Sciatic nerve (tissue), 2 donors: ENCODE measurements around the gene MAB21L1. TPM values are rescaled to one million over a fixed set of nuclear protein-coding genes. Genes with fewer than 3 reads are reported as not detected.
A peak's percentile ranks its signal among the peaks of the same experiment; 100 is the strongest.

Experiments
- ATAC-seq: fragments of 200-7000 bp; cut with Tn5 transposase; one replicate; pipeline ENCODE4 v1.9.1; 2020; ENCODE audit warnings: mild to moderate bottlenecking, moderate library complexity
- DNase-seq: peaks from one replicate; pipeline ENCODE4 v3.0.0-alpha.2; 2020; ENCODE audit warnings: low spot score
- intact Hi-C: fragments of 100-400 bp; cut with DNase I; formaldehyde crosslinking; loops from one replicate; pipeline ENCODE4 v1.14.2; 2022
- total RNA-seq: library from RNA; stranded (reverse); fragmentation: NEBNext Ultra II Directional; extraction: Animal tissue kit (Norgen Biotek cat#: 25700); gene quantifications from one replicate; pipeline ENCODE4 v1.2.1, GENCODE V29; 2021
- donor health status: DM: no; HTN: no; CAD: no.
- donor health status: DM: no; HTN: no; CAD: no.

The MAB21L1 gene
- total RNA-seq, 1 donor from 2014 or later = 1.5 TPM

DNA sequence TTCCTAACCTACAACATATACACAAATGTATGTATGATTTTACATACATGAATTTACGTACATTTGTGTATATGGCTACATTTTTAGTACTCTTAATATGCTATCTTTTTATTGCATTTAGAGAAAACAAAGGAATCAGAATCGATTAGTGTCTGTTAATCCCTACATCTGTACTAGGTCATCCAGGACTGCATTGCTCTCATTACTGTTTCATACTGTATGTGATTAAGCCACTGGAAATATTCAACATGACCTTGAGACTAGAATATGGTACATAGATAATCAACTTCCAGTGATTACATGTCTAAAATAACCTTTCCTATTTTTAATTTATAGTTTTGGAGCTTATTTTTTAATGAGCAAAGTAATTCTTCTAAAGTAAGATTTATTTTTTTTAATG, 5.3 kb upstream of the MAB21L1 start:
- DNase-seq (no peak), ATAC-seq (no peak)
- intact Hi-C loops = no loop called here

DNA sequence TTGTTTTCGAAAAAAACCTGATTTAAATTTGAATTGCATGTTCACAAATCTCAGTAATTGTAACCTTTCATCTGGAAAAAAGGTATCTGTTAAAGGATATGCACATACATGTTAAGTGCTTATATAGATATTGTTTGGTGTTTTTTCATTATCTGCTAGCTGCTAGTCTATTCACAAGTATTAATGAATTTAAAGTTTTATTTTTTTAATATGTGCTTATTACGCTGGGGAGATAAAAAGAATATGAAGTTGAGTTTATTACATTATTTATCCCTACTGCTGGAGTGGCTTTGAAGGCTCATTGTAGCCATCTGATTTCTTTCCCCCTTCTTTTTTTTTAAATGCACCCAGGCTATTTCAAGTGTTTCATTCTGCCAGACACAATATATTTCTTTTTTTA, 3.9 kb upstream of the MAB21L1 start:
- DNase-seq = no peak
- intact Hi-C loops = no loop called here
- ATAC-seq = no peak

DNA sequence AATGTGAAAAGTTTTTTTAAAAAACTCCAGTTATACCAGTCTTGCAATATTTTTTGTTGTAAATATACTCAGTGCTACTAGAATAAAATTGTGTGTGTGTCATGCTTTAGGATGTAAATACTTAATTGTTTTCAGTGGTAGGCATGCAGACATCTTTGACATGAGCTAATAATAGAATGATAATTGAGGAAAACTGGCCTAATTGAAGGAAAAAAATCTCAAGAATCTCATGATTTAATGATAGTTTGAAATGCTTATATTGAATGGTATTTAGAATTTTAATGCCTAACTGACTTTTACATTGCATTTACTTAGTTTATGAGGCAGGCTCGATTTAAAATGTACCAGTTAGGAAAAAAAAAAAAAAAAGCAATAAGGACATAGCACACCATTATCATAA, 3.2 kb upstream of the MAB21L1 start:
- DNase-seq (no peak), ATAC-seq (no peak)
- intact Hi-C loops = no loop called here

DNA sequence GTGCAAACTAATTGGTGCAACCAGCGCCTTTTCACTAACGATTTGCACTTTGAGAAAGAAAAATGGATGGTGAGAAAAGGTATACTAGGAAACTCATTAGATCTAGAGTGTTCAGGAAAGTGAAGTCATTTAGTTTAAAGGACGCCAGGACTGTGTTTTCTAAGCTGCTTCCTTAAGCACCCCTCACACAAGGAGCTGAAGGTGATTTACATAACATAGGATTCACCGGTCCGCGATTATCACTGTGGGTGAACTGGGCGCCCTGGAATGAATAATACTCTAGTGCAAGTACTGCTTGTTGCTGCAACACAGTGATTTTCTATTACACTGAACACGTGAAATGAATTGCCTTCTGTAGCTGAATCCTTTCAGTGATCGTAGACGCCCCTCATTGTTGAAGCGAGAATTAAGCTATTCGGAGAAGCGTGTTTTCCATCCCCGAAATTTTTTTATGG, 2.6 kb upstream of the MAB21L1 start:
- intact Hi-C loops = no loop called here
- DNase-seq (no peak), ATAC-seq (no peak)

DNA sequence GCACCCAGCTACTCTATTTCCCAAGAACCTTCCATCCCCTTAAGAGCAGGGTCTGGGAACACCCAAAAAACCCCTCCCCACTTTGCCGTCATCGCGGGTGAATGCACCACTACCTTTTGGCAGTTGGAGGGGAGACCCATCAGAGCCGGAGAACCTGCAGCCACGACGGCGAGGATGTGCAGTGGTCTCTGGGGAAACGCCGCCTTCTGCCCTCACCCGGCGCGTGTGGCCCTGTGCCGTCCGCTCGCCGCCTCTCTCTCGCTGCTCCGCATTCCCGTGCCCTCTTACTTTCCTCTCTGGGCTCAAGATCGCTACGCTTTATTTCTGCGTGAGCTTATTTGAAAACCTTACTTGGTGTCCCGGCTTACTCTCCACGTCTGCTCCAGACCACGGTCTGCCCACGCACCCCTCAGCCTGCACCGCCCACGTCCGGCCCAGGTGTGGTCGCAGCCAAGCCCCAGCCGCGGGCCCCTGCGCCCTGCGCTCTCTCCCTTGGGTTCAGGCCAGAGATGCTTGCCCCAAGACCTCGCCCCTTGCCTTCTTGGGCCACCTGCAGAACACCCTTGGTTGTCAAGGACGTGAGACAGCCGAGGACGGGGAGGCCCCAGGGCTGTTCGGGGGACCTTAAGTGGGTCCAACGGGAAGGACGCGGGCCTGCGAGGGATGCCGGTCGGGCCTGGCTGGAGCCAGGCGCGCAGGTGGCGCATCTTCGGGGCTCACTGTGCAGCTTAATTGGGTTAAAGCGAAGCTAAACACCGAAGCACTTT, 2.0 kb upstream of the MAB21L1 start:
- intact Hi-C loops = no loop called here
- DNase-seq (no peak), ATAC-seq (no peak)

DNA sequence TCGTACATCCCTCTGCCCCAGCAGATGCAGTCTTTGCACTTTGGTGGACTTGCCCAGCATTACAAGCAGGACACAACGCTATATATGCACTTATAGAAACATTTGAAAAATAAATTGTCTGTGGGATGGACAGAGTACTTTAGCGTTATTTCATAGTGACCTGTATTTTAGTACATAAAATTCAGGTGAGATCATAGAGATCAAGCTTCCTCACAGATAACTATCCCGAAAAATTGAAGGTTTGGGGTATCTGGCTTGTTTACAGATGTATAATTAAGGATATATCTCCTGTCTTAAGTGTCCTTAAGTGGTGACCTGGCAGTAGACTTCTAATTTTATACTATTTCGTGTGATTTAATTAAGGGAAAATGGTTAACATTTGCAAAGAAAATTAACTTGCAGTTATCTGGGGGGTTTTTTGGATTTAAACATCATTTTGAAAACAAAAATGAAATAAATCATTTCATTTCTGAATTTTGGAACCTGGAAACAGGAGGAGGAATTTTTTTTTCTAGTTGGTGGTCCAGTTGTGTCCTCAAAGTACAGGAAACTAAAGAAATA, 977 bp upstream of the MAB21L1 start:
- intact Hi-C loops = no loop called here
- ATAC-seq (no peak), DNase-seq (no peak)

DNA sequence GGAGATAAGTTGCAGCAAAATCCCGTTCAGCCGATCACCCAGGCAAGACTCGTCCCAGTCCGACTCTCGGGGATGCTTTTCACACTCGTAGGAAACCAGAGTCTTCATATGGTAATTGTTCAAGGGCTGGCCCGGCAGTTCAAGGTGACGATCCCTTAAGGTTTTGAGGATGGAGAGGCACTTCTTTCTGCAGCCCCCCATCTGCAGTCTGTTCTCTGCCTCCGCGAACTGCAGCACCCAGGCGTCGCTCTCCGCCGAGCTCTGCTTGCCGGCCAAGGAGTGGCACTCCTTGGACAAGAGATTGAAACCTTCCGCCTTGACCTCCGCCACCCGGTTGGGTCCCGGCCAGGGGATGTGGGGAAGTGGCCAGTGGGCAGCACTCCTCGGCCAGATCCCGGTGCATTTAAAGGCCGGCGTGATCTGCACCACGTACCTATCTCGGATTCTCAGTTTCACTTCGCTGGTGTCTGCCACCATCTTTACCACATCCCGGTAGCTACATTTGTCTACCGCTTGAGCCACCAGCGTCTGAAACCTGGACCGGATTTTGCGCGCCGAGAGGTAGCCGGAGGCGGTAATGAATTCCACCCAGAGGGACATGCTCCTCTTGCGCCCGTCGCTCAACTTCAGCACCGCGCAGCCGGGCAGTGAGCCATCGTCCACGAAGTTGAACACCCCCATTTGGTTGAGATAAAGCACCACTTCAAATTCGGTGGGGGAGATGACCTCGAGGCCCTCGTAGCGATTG, 1.1 kb downstream of the MAB21L1 start:
- intact Hi-C loops = no loop called here
- ATAC-seq (peak; percentile 70), DNase-seq (peak; percentile 74)

DNA sequence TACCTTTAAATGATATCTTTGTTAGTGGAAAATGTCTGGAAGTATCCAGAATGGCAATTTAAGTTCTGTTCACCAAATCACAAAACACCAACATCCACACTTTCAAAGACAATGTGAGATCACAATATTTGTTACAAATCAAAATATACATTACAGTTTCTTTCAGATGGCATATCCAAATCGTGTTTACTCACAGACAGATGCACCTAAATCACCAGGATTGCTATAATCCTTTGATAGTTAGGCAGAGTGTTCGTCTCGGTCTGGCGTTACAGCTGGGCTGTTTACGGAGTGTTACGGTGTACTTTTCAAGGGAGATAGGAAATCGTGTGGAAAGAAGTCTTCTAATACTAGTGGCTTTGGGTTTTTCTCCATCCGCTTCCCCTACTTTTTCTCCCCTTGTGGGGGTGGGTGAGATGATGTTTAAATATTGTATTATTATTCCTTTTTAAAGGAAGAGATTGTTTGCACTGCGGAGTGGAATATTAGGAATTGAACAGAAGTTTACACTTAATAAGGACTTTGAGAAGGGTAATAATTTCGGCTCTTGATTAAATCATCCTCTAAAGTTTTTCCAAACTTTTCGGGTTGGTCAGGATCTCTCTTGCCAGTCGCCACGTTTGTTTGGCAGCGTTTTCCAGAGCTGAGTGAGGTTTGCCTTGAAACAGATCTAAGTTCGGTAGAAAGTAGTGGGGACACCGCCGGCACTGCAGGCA, 1.8 kb downstream of the MAB21L1 start:
- intact Hi-C loops = no loop called here
- DNase-seq = no peak
- peak; percentile 44 for ATAC-seq

DNA sequence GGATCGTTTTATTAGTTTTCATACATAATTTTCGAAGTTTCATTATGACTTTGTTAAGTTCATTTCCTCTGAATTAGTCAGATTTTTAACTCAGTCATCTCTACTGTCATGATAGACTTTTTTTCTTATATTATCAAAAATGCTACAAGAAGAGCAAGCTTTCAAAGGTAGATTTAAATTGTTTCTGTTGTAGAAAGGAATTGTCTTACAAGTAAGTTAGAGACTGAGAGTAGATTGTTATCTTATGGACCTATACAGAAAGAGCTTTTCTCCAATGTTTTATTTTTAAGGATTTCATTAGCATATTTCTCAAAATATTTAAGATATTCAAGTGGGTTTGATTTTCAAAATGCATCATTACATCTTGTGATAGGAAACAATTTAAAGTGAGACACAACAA, 2.7 kb downstream of the MAB21L1 start:
- ATAC-seq (no peak), DNase-seq (no peak)
- intact Hi-C loops = no loop called here

DNA sequence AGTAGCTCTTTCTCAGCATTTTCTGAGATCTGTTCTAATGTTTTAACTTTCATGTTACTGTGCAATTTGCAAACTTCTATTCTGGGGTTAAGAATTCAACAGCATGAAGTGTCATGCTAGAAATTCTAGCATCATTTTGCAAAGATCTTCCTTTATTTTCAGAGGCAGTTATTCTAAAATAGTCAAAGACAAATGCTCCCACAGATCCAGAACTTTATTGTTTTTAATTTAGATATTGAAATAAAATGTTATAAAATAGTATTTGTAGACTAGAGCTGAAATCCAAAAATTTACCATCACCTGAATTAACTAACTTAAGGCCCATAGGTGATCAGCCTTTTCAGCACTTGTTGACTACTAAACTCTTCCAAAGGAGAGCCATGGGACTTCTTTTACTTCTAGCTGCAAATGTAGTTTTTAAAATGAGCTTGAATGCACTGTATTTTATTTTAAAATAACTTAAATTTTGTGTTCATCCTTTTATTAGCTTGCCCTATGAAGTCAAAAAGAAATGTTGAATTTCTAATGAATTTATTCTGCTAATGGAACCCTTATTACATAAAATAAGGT, 3.2 kb downstream of the MAB21L1 start:
- intact Hi-C loops = no loop called here
- DNase-seq (no peak), ATAC-seq (no peak)

DNA sequence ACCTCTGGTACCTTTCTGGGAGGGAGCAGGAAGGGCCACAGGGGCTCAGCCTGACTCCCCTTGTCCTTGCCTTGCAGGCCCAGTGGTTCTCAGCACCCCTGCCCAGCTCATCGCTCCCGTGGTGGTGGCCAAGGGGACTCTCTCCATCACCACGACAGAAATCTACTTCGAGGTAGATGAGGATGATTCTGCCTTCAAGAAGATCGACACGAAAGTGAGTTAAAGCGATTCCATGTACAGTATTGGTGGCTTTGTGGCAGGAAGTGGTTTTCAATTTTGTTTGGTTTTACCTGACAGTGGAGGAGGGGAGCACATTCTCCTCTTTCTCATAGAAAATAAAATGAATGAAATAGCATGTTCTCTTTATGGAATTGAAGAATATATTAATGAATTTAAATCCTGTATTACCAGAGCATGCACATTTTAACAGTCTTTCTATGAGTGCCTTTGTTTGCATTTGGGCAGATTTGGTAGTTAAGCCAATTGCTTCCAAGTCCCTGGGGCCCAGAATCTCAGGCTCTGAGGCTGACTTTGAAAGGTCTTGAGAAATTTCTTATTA, 4.1 kb downstream of the MAB21L1 start:
- DNase-seq = no peak
- intact Hi-C loops = no loop called here
- ATAC-seq = no peak

DNA sequence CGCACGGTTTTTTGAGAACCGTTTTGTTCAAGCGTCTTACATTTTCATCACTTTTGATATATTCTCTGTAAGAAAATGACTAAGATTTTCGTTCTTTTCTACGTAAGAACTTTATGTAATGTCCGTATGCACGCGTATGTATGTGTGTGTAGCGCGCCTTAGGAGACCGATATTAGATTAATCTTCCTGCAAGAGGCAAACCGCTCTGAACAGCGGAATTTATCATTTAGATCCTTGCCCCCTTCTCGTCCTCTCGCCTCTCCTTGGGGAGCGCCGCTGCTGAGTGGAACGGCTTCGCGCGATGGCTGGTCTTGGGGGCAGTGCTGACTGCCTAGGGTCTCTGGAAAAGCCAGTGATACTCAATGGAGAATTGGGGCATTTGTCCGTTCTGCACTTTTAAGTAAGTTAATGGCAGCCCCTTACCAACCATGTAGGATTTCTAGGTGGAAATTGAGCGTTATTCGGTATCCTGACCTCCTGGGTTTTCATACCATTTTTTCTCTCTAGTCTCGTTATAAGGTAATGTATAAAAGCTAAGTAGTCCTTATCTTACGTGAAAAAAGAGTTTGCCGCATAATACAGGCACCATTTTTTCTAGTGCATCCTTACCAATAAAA, 4.7 kb downstream of the MAB21L1 start:
- intact Hi-C loops = no loop called here
- ATAC-seq = no peak
- no peak for DNase-seq

DNA sequence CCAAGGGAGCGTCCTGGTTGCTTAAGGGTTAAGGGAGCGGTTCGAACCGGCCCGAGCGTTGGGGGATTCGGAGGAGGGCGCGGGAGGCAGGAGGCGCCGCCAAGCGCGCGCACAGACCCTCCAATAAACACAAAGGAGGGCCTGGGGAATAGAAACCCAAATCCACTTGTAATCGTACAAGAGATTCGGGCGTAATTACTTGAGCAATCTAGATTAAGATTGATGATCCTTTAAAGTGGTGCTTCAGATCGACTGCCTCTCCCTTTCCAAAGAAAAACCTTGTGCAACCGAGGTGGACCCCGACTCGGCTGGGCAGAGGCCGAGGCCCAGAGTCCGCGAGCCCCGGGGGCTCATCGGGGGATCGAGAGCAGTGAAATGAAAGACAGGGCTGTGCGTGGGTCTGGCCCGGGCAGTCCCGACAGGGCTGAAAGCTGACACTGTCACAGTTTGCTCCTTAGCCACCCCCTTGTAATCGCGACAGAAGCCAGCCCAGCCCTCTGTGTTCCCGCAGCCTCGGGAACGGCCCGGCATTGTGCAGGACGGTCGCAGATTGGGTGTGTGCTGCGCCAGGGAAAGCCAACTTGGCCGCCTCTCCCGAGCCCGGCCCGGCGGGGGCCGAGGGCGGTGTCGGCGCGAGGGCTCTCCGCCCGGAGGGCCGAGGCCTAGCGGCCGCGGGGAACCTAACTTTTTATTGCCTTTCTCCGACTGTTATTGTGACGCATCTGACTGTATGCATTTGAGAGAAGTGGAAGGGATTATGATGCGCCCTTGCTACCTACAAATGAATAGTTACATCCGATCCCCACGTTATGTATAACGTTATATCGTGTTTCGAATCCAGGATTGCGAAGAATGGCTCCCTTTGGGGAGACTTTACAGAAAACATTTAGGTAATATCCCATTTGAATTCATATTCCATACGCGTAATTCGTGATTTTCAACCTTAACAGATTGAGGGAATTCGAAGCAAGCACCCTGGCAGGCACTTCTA, 5.5 kb downstream of the MAB21L1 start:
- peak; percentile 83 for ATAC-seq
- peak; percentile 65 for DNase-seq
- intact Hi-C loops = no loop called here

DNA sequence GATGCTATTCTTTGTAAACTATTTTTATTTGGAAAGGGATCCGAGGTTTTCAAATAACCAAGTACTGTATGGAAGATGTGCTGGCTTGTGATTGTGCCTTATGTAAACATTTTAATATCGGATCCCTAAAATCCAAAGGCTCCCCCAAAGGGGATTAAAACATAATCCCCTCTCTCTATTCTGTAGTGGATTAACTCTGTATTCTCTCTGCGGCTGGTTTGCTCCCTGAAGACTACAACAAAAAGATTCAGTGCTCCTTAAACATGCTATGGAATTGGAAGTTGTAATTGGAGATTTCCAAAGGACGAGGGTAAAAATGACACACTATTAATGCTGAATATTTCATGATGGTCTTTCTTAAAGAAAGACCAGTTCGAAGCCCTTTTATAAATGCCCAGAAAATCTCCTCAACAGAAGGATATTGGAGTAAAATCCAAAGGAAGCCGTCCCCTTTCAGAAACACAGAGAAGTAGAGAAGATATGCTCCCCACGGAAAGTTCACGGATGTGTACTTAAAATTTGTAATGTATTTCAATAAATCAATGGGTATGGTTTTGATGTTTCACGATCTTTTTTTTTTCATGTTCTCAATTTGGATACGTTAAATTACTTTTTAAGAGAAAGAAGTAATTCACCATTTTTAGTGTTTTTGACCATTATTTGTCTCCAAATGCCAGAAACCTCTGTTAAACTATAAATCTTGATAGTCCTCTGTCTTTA, 6.5 kb downstream of the MAB21L1 start:
- no peak for DNase-seq
- no peak for ATAC-seq
- intact Hi-C loops = no loop called here

DNA sequence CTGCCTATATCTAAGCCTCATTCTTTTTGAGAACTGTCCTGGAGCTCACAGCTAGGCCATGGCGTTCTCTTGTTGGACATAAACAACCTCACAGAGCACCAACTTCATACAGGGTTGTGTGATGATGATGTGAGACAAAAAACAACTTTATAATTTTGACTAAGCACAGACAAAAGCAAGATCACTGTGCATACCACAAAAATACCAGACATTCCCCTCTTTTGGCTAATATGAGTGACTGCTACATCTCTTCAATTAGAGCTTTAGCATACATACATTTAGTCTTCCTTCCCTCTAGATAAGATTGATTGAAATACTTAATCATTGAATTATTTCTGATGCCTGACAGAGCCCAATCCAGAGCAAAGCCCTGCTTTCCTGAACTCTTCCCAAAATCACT, 8.3 kb downstream of the MAB21L1 start:
- ATAC-seq (no peak), DNase-seq (no peak)
- intact Hi-C loops = no loop called here

DNA sequence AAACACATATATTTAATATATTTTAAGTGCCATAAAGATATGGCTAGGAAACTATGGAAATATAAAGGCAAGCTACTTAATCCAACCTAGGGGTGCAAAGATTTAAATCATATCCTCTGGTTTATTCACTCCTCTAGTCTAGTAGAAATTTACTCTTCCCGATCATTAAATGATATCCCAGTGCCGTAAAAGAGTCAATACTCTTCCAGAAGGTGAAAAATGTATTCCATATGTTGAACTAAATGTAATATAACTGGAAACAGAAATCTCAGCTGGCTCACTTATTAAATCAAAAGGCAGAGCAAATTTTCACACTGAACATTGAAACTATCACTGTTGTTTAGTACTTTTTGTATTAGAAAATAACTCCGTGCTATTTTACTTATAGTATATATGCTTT, 11.1 kb downstream of the MAB21L1 start:
- ATAC-seq = no peak
- intact Hi-C loops = no loop called here

DNA sequence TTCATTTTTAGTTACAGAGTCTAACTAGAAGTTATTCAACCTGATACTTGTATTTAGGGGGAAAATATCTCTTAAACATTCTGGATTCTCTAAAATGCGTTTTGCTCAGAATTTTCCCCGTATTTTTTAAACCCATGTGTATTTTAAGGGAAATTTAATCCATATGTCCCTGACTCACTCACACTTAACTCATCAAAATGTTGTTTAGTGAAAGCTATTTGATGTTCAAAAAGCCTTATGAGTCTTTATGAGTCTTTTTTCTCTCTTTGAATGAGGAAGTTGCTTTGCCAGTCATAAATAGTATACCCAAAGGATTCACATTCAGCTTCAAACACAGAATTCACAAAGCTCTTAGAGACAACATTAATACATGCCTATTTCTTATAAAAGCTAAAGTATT, 16.4 kb downstream of the MAB21L1 start:
- ATAC-seq = no peak
- intact Hi-C loops = no loop called here
- no peak for DNase-seq

More for the DNA sequence above, 11.1 kb downstream of the MAB21L1 start:
- no peak for DNase-seq
